Mucosa of gallbladder (tissue), 1 donor: ENCODE data around the gene NKX2-2. TPM values are rescaled to one million over a fixed set of nuclear protein-coding genes. Genes with fewer than 3 reads are reported as not detected.

Experiments used
- DNase-seq: peaks from one replicate; pipeline ENCODE4 v3.0.0-alpha.2; 2020; ENCODE audit warnings: low spot score
- total RNA-seq: library from RNA; stranded (reverse); gene quantifications from one replicate; pipeline ENCODE4 v1.2.1, GENCODE V29; 2021
- donor health status: DM: no; HTN: no; CAD: no.

NKX2-2 gene
- total RNA-seq: not detected

- DNase-seq: no peak
These were observed at the start of gene NKX2-2 for GRCh38 chr20:21513881-21514540. TSS of gene NKX2-2 (minus strand) at chr20:21514064. CDS start at chr20:21513669, 395 bp downstream.

GRCh38 chr20:21562656-21563055, 48.8 kb upstream of the NKX2-2 start:
- DNase-seq: no peak

DNA sequence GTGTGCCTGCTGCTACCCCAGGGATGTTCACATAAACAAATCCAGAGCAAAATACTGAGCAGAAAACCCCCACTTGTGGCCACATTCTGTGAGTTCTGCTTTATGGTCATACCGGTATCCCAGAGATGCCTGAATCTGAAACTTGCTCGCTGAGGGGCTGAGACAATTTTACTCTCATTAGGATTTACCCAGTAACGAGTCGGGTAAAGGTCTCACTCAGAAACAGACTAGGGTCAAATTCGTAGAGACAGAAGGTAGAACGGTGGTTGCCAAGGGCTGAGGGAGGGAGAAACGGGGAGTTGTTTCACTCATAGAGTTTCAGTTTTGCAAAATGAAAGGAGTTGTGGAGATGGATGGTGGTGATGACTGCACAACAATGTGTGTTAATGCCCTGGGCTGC, 45.4 kb upstream of the NKX2-2 start:
- DNase-seq: no peak

GRCh38 chr20:21557241-21558020, 43.6 kb upstream of the NKX2-2 start:
- DNase-seq: no peak

GRCh38 chr20:21556398-21556797, 42.5 kb upstream of the NKX2-2 start:
- no peak for DNase-seq

- no peak for DNase-seq
These were observed 41.7 kb upstream of the NKX2-2 start for GRCh38 chr20:21555470-21556120.

GRCh38 chr20:21554985-21555384, 41.1 kb upstream of the NKX2-2 start:
- no peak for DNase-seq

GRCh38 chr20:21554376-21554890, 40.6 kb upstream of the NKX2-2 start:
- no peak for DNase-seq

DNA sequence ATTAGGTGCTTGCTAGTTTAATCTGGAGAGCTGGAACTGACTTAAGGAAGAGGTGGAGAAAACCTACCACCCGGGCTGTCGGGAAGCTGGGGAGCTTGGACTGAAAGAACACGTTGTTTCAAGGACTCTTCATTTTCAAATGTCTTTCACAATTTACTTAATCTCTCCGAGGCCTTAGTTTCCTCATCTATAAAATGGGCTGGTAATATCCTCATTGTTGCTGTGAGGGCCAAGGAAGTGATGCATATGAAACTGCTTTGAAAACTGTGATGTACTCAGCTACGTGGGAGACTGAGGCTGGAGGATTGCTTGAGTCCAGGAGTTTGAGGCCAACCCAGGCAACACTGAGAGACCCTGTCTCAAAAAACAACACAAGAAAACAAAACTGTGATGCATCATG, 36.7 kb upstream of the NKX2-2 start:
- DNase-seq: no peak

GRCh38 chr20:21548390-21549035, 34.6 kb upstream of the NKX2-2 start:
- DNase-seq: no peak

GRCh38 chr20:21546355-21546754, 32.5 kb upstream of the NKX2-2 start:
- no peak for DNase-seq

GRCh38 chr20:21539512-21539911, 25.6 kb upstream of the NKX2-2 start:
- DNase-seq: no peak

DNA sequence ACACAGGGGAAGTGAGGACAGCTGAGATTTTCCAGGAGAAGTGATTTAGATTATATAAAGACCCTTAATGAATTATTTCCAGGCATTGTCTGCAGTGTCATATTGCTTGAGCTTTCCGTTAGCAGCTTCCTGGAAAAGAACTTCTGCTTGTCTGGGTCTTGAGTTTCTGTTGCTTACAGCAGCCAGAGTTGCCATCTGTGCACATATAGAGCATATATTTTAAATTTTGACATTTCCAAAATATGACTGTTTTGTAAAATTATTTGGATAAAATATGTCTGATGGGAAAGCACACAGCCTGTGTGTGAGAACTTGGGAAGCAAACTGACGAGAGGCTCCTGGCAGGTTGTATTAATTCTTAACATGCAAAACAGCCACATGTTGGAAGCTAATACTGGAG, 21.0 kb upstream of the NKX2-2 start:
- DNase-seq: no peak

GRCh38 chr20:21534453-21534852, 20.6 kb upstream of the NKX2-2 start:
- no peak for DNase-seq

DNA sequence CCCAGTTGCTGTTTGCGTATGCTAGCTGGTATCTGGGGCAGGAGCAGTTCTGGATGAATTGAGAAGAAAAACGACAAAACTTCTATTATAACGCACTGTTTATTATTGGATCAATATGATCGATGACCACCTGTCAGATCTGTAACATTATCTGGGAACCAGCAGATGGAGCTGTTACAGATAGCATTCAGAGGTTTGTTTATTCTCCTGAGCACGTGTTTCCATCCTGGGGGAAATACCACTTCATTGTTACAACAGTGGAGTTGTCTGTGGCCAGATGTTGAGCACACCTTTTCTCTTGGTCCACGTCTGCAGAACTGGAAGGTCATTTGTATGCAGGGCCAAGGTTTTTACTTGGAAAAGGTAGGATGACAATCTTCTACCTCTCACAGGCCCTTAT, 16.0 kb upstream of the NKX2-2 start:
- DNase-seq: no peak

DNA sequence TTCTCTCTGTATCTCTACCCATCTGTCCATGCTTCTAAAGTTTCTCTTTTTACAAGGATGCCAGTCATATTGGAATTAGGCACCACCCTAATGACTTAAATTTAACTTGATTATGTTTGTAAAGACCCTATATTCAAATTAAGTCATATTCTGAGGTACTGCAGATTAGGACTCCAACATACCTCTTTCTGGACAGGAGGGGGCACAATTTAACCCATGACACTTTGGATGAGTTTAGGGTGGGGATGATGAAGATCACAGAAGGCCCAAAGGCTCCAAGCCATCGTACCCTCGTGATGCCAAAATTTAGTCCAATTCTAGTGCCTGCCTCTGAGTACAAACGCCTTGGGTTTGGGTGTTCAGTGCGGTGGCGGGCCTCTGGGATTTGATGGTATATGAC, 15.0 kb upstream of the NKX2-2 start:
- DNase-seq: no peak

DNA sequence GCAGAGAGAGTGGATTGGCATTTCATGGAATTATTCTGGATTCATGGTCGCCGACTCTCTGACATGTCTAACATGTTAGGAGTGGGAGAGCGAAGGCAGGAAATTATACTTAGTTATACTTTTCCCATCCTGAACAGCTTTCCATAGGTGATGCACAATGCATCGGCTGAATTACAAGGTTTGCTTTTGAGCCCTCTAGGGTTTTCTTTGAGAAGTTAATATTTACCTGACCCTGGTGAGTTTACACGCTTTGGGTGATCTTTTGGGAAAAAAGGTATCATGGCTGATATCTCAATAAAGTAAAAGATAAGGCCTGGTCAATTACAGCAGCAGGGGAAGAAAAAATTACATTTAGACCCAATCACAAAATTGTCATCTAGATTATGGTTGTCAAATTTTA, 14.0 kb upstream of the NKX2-2 start:
- no peak for DNase-seq

DNA sequence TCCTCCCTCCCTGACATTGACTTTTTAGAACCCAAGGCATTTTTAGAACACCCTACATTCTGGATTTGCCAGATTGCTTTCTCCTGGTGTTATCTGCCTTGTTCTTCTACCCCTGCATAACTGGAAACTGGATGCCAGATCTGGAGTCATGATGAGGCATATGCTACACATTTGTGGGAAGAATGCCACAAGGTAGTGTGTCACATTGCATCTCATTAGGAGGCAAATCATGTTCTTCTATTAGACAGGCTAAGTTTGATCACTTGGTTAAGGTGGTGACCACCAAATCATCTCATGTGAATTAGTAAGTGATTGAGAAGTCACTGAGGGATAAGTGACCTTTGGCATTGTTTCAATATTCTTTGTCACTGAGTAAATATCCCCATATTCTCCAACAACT, 12.9 kb upstream of the NKX2-2 start:
- DNase-seq: no peak

GRCh38 chr20:21523895-21524294, 10.0 kb upstream of the NKX2-2 start:
- DNase-seq: no peak

DNA sequence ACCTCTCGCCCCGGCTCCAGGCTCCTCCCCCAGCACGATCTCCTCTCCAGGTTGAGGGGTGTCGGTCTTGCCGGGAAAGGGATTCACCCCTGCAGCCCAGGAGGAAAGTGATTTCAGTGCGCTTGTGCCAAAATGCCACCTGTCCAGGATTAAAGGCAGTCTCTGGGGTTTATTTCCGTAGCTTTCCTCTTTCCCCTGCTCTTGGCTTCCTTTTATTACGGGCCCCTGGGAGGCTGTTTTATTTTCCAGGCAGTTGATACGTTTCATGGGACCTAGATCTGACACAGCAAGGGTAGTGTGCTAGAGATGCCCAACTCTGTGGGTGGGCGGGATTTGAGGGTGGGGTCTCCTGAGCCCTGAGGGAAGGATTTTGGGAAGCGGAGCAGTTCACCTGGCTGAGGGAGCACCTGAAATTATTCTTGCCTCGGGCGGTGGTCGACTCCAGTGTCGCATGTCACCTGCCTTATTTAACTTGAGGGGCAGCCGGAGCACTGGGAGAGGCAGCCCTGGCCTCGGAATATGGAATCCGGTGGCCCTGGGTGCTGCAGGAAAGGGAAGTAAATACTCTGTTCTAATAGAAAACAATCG, 9.5 kb upstream of the NKX2-2 start:
- DNase-seq: no peak

GRCh38 chr20:21522481-21523280, 8.8 kb upstream of the NKX2-2 start:
- no peak for DNase-seq
